RCC 7860 (cell line): ENCODE measurements around the gene VPS33A.
"Not testable (repeated sequence)": the region's sequence is repeated elsewhere in the genome, so short reads cannot be mapped to it uniquely, and the experiment has no call there.

Source experiments
- DNase-seq: peaks from one replicate; pipeline ENCODE4 v3.0.0-alpha.2; 2015; ENCODE audit warnings: low spot score
- FAIRE-seq: peaks from 2 replicates; lab custom pipeline; 2012; peaks lifted over from hg19 to GRCh38; lab: Jason Lieb, UNC

VPS33A gene

DNA sequence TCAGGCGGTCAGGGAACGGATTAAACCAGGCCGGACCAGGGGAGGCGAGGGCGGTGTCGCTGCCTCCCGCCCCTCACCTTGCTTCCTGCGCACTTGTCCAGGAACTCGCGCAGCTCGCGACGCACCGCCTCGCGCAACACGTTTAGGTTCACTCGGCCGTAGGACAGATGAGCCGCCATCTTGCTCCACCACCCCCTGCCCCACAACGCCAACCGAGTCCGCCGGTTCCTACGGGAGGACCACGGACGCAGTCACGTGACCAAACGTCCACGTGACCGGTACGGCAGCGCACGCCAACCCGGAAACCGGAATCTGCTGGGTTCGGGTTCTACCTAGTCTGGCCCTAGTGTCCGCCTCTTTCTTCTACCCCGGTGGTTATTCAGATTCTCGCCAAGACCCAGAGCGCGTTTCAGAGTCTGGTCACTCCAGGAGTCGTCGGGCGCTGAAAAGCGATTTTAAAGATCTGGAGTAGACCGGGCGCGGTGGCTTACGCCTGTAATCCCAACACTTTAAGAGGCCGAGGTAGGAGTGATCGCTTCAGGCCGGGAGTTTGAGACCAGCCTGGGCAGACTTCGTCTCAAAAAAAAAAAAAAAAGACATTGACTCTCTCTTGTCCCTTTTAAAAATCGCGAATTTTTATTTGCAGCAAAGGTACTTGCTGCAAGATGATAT lies at the start of gene VPS33A:
Gene VPS33A, minus strand, starts transcription at position 265 of the 672 bp plus-strand sequence. Its CDS starts 86 bp downstream, at position 179.
- FAIRE-seq (no peak), DNase-seq (peak; percentile 87)

- DNase-seq (no peak), FAIRE-seq (no peak)
Observed at GRCh38 chr12:122312926-122313325, 46.6 kb upstream of the VPS33A start.

DNA sequence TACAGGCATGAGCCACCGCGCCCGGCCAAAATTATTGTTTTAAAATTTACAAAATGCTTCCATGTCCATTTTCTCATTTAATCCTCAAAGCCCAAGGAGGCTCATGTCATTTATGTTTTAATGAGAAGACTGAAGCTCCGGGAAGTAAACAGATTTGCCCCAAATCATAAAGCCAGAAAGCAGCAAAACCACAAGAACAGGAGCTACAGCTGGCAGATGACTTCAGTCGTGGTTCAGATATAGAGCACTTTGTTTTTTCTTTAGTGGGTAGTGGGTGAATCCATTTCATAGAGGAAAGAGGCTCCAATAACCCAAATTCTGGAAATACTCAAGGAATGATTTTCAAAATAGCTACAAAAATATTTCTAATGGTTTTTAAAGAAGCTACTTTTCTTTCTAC lies 45.4 kb upstream of the VPS33A start:
- DNase-seq, result no peak
- no peak for FAIRE-seq

DNA sequence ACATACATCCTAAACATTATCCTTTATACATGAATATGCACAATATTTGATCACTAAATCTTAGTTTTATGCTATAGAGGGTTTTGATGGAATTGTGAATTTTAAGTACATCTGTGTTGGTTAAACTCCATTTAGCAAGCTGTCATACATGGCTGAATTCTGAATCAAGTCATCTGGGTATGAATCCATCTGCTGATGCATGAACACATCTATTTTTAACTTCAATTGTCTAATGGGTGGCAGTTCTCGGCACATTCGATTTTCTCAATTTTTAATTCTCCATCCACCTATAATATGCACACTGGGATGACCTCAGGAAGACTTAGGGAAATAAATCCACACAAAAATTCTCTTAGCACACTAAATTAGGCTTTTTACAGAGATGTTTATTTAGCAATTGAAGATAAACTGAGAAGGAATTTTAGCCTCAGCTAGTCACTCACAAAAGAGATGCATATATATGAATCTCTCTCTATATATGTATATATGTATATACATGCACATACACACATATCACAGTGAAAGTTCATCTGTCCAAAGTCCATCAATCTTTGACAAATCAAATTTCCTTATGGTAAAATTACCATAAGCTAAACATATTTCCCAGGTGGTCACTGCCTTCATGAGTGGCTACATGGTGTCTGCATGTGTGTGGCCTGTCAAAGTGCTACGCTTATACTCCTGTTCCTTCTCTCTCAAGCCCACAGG lies 44.5 kb upstream of the VPS33A start:
- DNase-seq (no peak), FAIRE-seq (no peak)

GRCh38 chr12:122309564-122310121 lies 43.3 kb upstream of the VPS33A start:
- DNase-seq (no peak), FAIRE-seq (no peak)

GRCh38 chr12:122308811-122309210 lies 42.5 kb upstream of the VPS33A start:
- DNase-seq (no peak), FAIRE-seq (no peak)

- no peak for DNase-seq
- FAIRE-seq, result no peak
Observed at GRCh38 chr12:122306407-122306806, 40.1 kb upstream of the VPS33A start.

DNA sequence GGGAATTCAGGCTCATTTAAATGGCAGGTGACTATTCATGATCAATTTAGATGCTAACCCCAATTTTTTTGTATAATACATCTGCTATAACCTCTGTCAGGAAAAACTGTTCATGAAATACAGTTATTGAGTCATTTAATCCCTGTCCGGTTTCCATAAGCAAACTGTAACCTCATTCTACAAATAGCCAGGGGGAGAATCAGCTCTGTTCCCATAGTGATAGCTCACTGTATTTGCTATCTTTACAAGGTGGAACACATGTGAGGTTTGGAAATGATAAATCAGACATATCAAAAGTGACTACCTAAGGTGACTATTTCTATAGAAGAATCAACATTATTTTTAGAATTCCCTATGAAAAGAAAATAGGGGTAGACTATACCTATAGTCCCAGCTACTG lies 38.6 kb upstream of the VPS33A start:
- FAIRE-seq, result no peak
- DNase-seq, result no peak

DNA sequence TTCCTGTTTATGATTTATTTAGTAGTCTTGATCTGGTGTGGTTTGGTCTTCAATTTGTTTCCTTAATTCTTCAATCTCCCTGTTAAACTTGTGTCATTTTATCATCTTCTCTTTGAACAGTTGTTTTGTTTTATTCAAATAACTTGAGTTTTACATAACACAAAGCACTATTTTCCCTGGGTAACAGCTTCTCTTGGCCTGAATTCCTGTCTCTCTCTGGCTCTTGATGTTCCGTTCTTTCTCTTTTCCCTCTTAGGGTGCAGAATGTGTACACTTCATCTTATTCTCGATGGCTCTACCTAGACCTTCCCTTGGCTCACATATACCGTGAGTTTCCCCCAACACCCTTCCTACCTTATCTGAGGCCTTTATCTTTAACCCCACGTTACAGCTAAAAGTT lies 36.8 kb upstream of the VPS33A start:
- no peak for FAIRE-seq
- no peak for DNase-seq

GRCh38 chr12:122298071-122298748 lies 31.9 kb upstream of the VPS33A start:
- DNase-seq (no peak), FAIRE-seq (no peak)

GRCh38 chr12:122297494-122297893 lies 31.2 kb upstream of the VPS33A start:
- DNase-seq (no peak), FAIRE-seq (no peak)

GRCh38 chr12:122295877-122296276 lies 29.6 kb upstream of the VPS33A start:
- FAIRE-seq, result no peak
- no peak for DNase-seq

- DNase-seq (no peak), FAIRE-seq (no peak)
Observed at GRCh38 chr12:122293081-122293480, 26.8 kb upstream of the VPS33A start.

- FAIRE-seq (no peak), DNase-seq (no peak)
Observed at GRCh38 chr12:122291431-122291830, 25.1 kb upstream of the VPS33A start.

GRCh38 chr12:122283680-122284079 lies 17.4 kb upstream of the VPS33A start:
- no peak for DNase-seq
- no peak for FAIRE-seq

- DNase-seq (peak; percentile 24), FAIRE-seq (no peak)
Observed at GRCh38 chr12:122282061-122282460, 15.8 kb upstream of the VPS33A start.

DNA sequence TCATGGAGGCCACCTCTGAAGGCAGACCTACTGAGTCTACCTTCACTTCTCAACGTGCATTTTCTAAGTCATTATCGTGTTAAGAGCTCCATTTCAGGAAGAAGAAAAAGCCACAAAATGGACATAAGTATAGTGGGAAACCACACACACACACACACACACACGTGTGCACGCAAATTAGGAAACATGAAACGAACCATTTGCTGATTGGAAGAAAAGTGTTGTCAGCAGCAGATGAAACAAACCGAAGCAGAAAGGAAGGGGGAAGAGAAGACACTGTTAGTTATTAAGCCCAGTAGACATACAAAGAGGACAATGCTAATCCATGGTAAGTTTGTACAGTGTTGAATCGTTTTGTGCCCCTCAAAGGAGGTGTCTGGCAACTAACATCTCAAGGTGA lies 9.9 kb upstream of the VPS33A start:
- FAIRE-seq (no peak), DNase-seq (no peak)

- DNase-seq (no peak), FAIRE-seq (no peak)
Observed at GRCh38 chr12:122275459-122275858, 9.2 kb upstream of the VPS33A start.

GRCh38 chr12:122265886-122266229 lies 436 bp downstream of the VPS33A start:
- FAIRE-seq (no peak), DNase-seq (peak; percentile 16)

- DNase-seq (no peak), FAIRE-seq (no peak)
Observed at GRCh38 chr12:122265476-122265875, 818 bp downstream of the VPS33A start.

DNA sequence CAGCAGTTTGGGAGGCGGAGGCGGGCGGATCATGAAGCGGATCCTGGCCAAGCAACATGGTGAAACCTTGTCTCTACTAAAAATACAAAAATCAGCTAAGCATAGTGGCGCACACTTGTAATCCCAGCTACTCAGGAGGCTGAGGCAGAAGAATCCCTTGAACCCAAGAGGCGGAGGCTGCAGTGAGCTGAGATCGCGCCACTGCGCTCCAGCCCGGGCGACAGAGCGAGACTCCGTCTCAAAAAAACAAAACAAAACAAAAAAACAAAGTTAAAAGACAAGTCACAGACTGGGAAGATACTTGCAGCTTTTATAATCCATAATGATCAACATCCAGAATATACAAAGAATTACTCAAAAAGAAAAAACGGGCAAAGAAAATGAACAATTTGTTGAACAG lies 5.6 kb downstream of the VPS33A start:
- not testable (repeated sequence) for DNase-seq, FAIRE-seq

GRCh38 chr12:122258939-122259338 lies 7.4 kb downstream of the VPS33A start:
- not testable (repeated sequence) for DNase-seq, FAIRE-seq
